LNCaP clone FGC (cell line): ENCODE results near the gene STK40.

Experiments
- DNase-seq: peaks from one replicate; pipeline ENCODE4 v3.0.0-alpha.2; 2011; ENCODE audit warnings: low read depth
- H3K4me3 ChIP-seq: 2 replicates; pipeline ENCODE4 v1.5.1; 2011; ENCODE audit warnings: mild to moderate bottlenecking, low read depth, low read length, control low read depth
- CTCF ChIP-seq: IDR thresholded peaks from 2 replicates; pipeline ENCODE4 v1.5.1; 2012; ENCODE audit warnings: mild to moderate bottlenecking; ENCODE audit not compliant: control insufficient read depth, insufficient read depth; ENCODE audit errors: extremely low read depth

The STK40 gene

GRCh38 chr1:36420409-36420808, 34.7 kb upstream of the STK40 start:
- no peak for TF ChIP-seq CTCF
- DNase-seq, result no peak
- no peak overlapping the region for H3K4me3 ChIP-seq

GRCh38 chr1:36419569-36419968, 33.8 kb upstream of the STK40 start:
- no peak for TF ChIP-seq CTCF
- no peak overlapping the region for H3K4me3 ChIP-seq
- DNase-seq, result no peak

GRCh38 chr1:36419140-36419539, 33.4 kb upstream of the STK40 start:
- no peak for TF ChIP-seq CTCF
- no peak overlapping the region for H3K4me3 ChIP-seq
- no peak for DNase-seq

GRCh38 chr1:36417931-36418330, 32.2 kb upstream of the STK40 start:
- no peak for TF ChIP-seq CTCF
- H3K4me3 ChIP-seq, result no peak overlapping the region
- no peak for DNase-seq

- TF ChIP-seq CTCF, result no peak
- H3K4me3 ChIP-seq, result no peak overlapping the region
- DNase-seq, result no peak
These were observed 30.1 kb upstream of the STK40 start for GRCh38 chr1:36415661-36416326.

GRCh38 chr1:36414384-36414783, 28.7 kb upstream of the STK40 start:
- no peak for TF ChIP-seq CTCF
- no peak for DNase-seq
- H3K4me3 ChIP-seq, result no peak overlapping the region
